Astrocyte of the spinal cord (primary cell): ENCODE measurements around the gene GALNT4.

ENCODE experiments used
- DNase-seq: peaks from one replicate; pipeline ENCODE4 v3.0.0; 2011; ENCODE audit warnings: low read depth, low spot score
- H3K4me3 ChIP-seq: 2 replicates; pipeline ENCODE4 v1.5.1; 2011; ENCODE audit warnings: low read depth, mild to moderate bottlenecking, low read length, moderate library complexity
- in situ Hi-C: cut with HindIII; loops from 2 replicates; pipeline ENCODE4 v1.10.0; 2017; ENCODE audit warnings: low sequenced_read_pairs
- TF ChIP-seq, protein P1 (sequence below): IDR thresholded peaks from 2 replicates; pipeline ENCODE4 v1.5.1; 2012; ENCODE audit warnings: low read depth, mild to moderate bottlenecking, low read length, inconsistent platforms

Gene GALNT4

DNA sequence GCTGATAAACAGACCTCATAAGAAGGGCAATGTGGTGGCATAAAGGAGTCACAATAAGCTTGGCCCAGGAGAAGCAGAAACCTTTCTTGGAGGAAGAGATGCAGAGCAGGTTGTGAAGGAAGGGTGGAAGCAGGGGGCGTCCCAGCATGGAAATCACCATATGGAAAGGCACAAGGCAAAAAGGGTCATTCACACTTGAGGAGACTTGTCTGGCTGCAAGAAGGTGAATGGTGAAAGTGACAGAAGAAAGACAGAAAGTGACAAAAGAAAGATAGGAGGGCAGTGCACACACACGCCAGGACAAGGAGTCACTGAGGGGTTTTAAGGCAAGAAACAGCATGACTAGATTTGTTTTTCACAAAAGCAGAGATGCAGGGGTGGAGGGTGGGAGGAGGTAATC lies 38.3 kb downstream of the GALNT4 start:
- no peak for DNase-seq
- TF ChIP-seq, protein P1, sequence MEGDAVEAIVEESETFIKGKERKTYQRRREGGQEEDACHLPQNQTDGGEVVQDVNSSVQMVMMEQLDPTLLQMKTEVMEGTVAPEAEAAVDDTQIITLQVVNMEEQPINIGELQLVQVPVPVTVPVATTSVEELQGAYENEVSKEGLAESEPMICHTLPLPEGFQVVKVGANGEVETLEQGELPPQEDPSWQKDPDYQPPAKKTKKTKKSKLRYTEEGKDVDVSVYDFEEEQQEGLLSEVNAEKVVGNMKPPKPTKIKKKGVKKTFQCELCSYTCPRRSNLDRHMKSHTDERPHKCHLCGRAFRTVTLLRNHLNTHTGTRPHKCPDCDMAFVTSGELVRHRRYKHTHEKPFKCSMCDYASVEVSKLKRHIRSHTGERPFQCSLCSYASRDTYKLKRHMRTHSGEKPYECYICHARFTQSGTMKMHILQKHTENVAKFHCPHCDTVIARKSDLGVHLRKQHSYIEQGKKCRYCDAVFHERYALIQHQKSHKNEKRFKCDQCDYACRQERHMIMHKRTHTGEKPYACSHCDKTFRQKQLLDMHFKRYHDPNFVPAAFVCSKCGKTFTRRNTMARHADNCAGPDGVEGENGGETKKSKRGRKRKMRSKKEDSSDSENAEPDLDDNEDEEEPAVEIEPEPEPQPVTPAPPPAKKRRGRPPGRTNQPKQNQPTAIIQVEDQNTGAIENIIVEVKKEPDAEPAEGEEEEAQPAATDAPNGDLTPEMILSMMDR = no peak
- in situ Hi-C loops = no loop called here
- no peak overlapping the region for H3K4me3 ChIP-seq

DNA sequence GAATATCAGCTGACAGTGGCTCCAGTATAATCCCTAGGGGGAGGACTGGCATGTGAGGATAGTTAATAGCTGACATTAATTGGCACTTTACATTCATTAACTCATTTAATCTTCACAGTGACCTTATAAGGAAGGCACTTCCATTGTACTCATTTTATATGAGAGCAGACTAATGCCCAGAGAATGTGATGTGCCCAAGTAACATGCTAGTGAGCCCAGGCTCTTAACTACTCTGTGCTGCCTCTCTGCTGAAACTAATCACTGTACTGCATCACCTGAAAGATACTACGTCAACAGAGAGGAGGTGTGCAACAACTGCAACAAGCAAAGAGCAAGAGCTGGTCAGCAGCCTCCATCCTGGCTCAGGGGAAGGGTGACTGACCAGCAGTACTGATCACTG lies 40.1 kb downstream of the GALNT4 start:
- TF ChIP-seq, protein P1 = no peak
- in situ Hi-C loops = no loop called here
- H3K4me3 ChIP-seq = no peak overlapping the region
- no peak for DNase-seq

DNA sequence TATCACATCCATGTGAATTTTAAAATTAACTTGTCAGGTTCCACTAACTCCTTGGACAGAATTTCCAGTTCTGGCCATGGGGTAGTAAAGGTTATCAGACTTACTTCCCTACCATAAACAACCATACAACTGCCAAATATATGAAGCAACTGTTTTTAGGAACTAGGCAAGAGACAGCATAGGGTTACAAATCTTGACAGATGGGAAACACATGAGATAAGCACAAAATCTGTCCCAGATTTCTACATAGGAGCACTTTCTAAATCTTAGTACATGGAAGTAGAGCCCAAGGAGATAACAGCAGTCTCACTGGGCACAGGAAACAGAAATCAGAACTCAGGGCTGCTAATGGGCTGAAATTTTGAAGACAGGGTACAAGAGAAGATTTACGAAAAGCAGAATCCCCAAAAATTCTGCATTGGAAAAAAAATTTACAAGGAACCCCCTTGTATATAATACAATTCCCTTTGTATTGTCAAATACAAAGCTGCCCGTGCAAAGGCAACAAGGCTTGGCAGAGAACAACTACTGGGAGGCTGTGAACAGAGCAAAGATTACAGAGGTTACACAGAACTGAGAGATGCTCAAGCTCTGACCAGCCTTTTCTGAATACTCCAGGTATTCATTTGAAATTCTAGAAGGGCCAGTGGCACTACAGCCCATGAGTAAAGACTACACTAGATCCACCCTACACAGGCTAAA lies 43.2 kb downstream of the GALNT4 start:
- no peak overlapping the region for H3K4me3 ChIP-seq
- TF ChIP-seq, protein P1 = no peak
- in situ Hi-C loops = no loop called here
- DNase-seq = no peak

DNA sequence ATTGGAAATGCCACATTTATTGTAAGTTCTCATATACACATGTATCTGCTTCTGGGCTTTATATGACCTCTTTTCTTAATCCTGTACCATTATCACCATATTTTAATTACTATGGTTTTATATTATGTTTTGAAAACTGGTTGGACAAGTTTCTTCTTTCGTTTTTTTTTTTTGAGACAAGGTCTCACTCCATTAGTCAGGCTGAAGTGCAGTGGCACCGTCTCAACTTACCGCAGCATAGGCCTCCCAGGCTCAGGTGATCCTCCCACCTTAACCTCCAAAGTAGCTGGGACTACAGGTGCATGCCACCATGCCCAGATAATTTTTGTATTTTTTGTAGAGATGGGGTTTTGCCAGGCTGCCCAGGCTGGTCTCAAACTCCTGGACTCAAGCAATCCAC lies 44.6 kb downstream of the GALNT4 start:
- no peak overlapping the region for H3K4me3 ChIP-seq
- DNase-seq = no peak
- TF ChIP-seq, protein P1 = no peak
- in situ Hi-C loops = no loop called here

DNA sequence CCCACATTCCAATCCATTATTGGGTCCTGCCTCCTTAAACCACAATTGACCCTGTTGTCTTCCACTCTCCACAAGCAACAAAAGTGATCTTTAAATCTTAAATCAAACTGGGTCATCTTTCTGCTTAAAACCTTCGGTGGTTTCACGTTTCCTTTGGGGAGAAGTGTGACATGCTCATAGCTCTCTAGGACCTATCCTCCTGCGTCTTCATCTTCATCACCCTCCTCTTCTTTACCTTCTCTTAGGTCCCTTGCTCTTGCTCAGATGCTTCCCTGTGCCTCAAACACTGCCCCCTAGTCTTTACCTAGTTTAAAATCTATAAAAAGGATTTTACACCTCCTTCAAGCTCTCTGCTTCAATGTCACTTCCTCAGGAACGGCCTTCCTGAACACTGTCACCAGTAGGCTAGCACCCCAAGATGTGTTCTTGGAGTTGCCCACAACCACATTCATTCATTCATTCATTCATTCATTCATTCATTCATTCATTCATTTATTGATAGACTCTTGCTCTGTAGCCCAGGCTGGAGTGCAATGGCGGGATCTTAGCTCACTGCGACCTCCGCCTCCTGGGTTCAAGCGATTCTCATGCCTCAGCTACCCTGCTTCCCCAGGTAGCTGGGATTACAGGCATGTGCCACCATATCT lies 46.8 kb downstream of the GALNT4 start:
- no peak for DNase-seq
- in situ Hi-C loops = no loop called here
- TF ChIP-seq, protein P1 = no peak
- H3K4me3 ChIP-seq = no peak overlapping the region

DNA sequence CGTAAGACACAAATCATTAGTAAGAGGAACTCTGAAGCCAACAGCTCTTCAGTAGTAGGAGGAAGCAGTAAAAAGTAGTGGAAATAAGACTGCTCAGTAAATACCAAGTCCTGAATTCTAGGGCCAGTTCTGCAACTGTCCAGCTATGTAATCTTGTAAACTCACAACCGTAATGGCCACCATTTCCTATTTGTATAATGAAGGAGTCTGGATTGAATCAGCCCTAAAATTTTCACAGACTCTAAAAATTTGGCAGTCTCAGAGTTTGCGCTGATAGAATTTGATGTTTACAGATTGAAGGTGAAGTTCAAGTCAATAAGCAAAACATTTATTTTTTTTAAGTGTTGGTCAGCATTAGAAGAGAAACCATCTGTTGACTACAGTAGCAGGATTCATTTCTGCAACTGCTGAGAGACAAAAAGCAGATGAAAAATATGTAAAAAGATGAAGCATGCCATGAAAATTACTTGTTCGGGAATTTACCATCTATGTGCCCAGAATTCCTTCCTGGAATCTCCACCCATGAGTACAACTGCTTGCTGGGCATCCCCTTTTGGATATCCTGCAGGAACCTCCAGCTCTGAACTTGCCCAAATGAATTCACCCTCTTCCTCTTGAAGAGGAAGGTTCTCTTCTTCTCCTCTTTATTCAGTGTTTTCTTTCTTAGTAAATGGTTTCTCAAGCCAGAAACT lies 47.5 kb downstream of the GALNT4 start:
- DNase-seq = no peak
- in situ Hi-C loops = no loop called here
- TF ChIP-seq, protein P1 = no peak
- H3K4me3 ChIP-seq = no peak overlapping the region
